Skeletal muscle tissue (tissue), 4 donors: ENCODE data around the gene PDE4B. TPM values are rescaled to one million over a fixed set of nuclear protein-coding genes. Genes with fewer than 3 reads are reported as not detected.

Source experiments
- H3K27ac ChIP-seq: one replicate; pipeline ENCODE4 v1.7.0; 2013; ENCODE audit warnings: mild to moderate bottlenecking, low read depth, low read length, inconsistent platforms
- H3K27me3 ChIP-seq, 3 donors: one replicate each; pipeline ENCODE4 v1.7.0; 2013; ENCODE audit warnings: low read length in 3 of 3; ENCODE audit not compliant: control insufficient read depth in 3 of 3, insufficient read depth in 3 of 3
- H3K36me3 ChIP-seq, 3 donors: one replicate each; pipeline ENCODE4 v1.7.0; 2013; ENCODE audit warnings: low read length in 3 of 3; ENCODE audit not compliant: control insufficient read depth in 3 of 3, insufficient read depth in 3 of 3
- H3K4me1 ChIP-seq, 3 donors: one replicate each; pipeline ENCODE4 v1.7.0; 2013; ENCODE audit warnings: low read length in 3 of 3, mild to moderate bottlenecking in 3 of 3; ENCODE audit not compliant: control insufficient read depth in 3 of 3, insufficient read depth in 3 of 3
- H3K4me3 ChIP-seq, 3 donors: one replicate each; pipeline ENCODE4 v1.7.0; 2013; ENCODE audit warnings: low read length in 3 of 3
- H3K9ac ChIP-seq, 3 donors: one replicate each; pipeline ENCODE4 v1.7.0; 2013; ENCODE audit warnings: low read length in 3 of 3, mild to moderate bottlenecking in 3 of 3, moderate library complexity in 2 of 3, low read depth in 1 of 3
- H3K9me3 ChIP-seq, 3 donors: one replicate each; pipeline ENCODE4 v1.7.0; 2013; ENCODE audit warnings: low read length in 3 of 3; ENCODE audit not compliant: control insufficient read depth in 3 of 3
- total RNA-seq: library from RNA; depleted of rRNA; stranded (reverse); fragments of >200 nt; gene quantifications from one replicate; pipeline ENCODE4 v1.2.3, GENCODE V29; 2014
- donor health status: Osteomylitis.

The PDE4B gene
- total RNA-seq, 1 donor from 2014 or later = 26.6 TPM

GRCh38 chr1:65769636-65770035 is 23.1 kb upstream of the PDE4B start:
- no peaks in the 10 kb centered on the region for H3K36me3 ChIP-seq
- H3K27me3 ChIP-seq = no peaks in the 10 kb centered on the region
- H3K4me3 ChIP-seq = no peak overlapping the region
- no peaks in the 10 kb centered on the region for H3K4me1 ChIP-seq
- H3K27ac ChIP-seq = no peak overlapping the region
- no peak overlapping the region for H3K9ac ChIP-seq
- peaks cover 0 to 2% (median 0%) of the 10 kb centered on the region in 3 donors for H3K9me3 ChIP-seq

DNA sequence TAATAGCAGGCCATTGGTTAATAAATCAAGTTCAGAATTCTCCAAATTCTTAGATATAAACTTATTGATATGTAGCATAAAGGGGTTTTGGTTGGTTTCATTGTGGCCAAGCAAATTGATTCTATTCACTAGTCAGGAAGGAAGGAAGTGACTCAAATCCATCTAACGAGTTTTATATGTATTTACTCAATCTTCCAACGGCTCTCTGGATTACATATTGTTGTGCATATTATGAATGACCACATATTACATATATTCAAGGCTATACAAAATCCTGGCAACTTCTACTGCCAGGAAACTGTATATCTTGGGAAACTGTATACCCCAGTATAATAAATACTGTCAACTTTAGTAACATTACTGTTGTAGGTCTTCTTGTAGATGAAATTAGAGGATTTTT is 20.1 kb upstream of the PDE4B start:
- H3K4me3 ChIP-seq = no peak overlapping the region
- H3K9ac ChIP-seq = no peak overlapping the region
- H3K4me1 ChIP-seq = no peaks in the 10 kb centered on the region
- no peaks in the 10 kb centered on the region for H3K36me3 ChIP-seq
- no peak overlapping the region for H3K27ac ChIP-seq
- no peaks in the 10 kb centered on the region for H3K27me3 ChIP-seq
- no peaks in the 10 kb centered on the region for H3K9me3 ChIP-seq

GRCh38 chr1:65773391-65774123 is 19.1 kb upstream of the PDE4B start:
- no peaks in the 10 kb centered on the region for H3K4me1 ChIP-seq
- H3K9ac ChIP-seq = no peak overlapping the region
- H3K36me3 ChIP-seq = no peaks in the 10 kb centered on the region
- H3K27me3 ChIP-seq = no peaks in the 10 kb centered on the region
- no peaks in the 10 kb centered on the region for H3K9me3 ChIP-seq
- no peak overlapping the region for H3K4me3 ChIP-seq
- no peak overlapping the region for H3K27ac ChIP-seq

DNA sequence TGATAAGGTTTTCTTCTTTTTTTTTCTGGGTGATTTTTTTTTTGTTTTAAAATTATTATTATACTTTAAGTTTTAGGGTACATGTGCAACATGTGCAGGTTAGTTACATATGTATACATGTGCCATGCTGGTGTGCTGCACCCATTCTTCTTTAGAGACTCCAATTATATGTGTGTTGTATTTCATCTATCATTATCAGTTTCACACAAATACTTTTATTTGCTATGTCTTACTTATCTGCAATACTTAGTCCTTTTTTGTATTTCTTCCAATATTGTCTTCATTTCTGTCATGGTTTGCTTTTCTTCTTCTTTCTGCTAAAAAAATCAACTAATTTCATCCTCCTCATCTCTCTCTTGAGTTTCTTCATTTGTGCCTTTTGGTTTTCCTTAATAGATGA is 3.9 kb upstream of the PDE4B start:
- Histone ChIP-seq H3K9ac (no peak overlapping the region), H3K27ac (no peak overlapping the region), H3K27me3 (peaks cover 6 to 16% (median 6%) of the 10 kb centered on the region in 3 donors), H3K4me3 (no peak overlapping the region), H3K9me3 (peaks cover 0 to 13% (median 2%) of the 10 kb centered on the region in 3 donors), H3K36me3 (no peaks in the 10 kb centered on the region), H3K4me1 (peaks cover 0 to 11% (median 3%) of the 10 kb centered on the region in 3 donors)

DNA sequence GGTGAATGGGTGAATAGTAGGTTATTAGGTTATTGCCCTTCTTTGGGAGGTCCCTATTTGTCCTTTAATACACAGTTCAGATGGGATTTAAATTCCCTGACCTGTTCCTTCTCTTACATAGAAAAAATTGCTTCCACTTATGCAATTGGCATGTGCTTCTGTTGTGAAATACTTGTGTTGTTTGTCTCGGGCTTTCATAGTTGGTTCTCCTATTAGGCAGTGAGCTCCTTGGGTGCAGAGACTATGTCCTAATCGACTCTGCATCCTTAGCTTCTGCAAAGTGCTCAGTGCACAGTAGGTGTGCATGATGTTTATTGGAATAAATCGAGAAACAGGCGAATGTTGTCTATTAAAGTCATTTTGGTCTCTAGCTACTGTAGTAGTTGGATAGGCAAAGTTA is 1.3 kb upstream of the PDE4B start:
- Histone ChIP-seq H3K27me3 (peaks cover 11 to 30% (median 14%) of the 10 kb centered on the region in 3 donors), H3K9me3 (peaks cover 0 to 13% (median 2%) of the 10 kb centered on the region in 3 donors), H3K4me3 (no peak overlapping the region), H3K36me3 (no peaks in the 10 kb centered on the region), H3K9ac (no peak overlapping the region), H3K27ac (no peak overlapping the region), H3K4me1 (peaks cover 0 to 11% (median 3%) of the 10 kb centered on the region in 3 donors)

DNA sequence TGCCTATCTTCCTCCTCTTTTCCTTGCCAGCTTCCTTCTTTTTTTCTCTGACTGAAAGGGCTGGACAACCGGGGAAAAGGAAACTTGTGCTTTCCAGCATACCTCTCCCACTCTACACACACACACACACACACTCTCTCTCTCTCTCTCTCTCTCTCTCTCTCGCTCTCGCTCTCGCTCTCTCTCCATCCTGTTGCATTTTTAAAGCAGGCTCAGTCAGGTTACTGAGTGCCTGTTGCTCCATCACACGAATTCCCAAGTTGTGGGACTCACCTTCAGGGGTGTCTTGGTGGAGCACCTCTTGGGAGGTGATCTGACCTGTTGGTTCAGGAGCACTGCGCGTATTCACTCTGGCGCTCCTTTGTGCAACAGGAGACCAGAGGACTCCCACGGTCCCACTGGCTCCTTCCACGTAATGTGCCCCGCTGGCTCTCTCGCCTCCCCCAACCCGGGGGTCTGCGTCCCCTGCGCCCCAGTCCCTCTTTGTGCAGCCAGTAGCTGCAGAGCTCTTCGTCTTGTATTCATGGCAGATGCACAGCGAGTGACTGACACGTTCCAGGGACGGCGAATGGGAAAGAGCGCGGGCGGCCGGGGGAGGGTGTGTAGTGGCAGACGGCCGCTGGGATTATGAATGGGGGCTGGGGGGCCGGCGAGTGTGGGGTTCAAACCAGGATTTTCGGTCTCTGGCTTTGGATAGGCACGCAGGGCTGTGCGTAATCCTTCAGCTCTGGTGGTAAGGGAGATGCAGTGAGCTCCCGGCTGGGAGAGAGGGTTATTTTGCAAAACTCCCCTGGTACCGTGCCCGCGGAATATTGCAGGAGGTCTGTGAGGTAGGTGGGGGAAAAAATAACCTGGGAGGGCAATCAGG is 660 bp upstream of the PDE4B start:
- Histone ChIP-seq H3K4me3 (peak overlapping the region; percentile 6 to 41 (median 10)), H3K27me3 (peaks cover 11 to 30% (median 14%) of the 10 kb centered on the region in 3 donors), H3K4me1 (peaks cover 0 to 11% (median 3%) of the 10 kb centered on the region in 3 donors)

DNA sequence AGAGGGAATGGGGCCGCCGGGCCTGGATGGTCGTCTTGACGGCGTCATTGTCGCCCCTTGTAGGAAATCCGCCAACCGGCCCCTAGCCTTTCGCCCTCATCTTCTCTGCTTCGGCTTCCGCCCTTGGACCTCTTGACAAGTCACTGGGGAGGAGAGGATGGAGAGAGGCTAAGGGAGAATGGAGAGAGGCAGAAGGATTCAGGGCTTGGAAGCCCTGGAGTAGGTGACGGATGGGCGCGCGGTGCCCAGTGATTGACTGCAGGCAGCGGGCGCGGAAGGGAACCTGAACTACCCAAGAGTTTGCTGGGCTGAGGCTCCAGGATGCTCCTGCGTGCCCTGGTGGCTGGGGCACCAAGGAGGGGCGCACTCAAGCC is 651 bp downstream of the PDE4B start:
- H3K9me3 ChIP-seq = peaks cover 0 to 13% (median 2%) of the 10 kb centered on the region in 3 donors
- no peak overlapping the region for H3K27ac ChIP-seq
- H3K36me3 ChIP-seq = no peaks in the 10 kb centered on the region
- H3K4me3 ChIP-seq = peak overlapping the region in 1 of 3 donors; percentile 27
- no peak overlapping the region for H3K9ac ChIP-seq
- peaks cover 11 to 30% (median 14%) of the 10 kb centered on the region in 3 donors for H3K27me3 ChIP-seq
- peaks cover 0 to 11% (median 3%) of the 10 kb centered on the region in 3 donors for H3K4me1 ChIP-seq

More for the DNA sequence above, 660 bp upstream of the PDE4B start:
- Histone ChIP-seq H3K36me3 (no peaks in the 10 kb centered on the region), H3K9me3 (peaks cover 0 to 13% (median 2%) of the 10 kb centered on the region in 3 donors), H3K9ac (no peak overlapping the region), H3K27ac (no peak overlapping the region)

DNA sequence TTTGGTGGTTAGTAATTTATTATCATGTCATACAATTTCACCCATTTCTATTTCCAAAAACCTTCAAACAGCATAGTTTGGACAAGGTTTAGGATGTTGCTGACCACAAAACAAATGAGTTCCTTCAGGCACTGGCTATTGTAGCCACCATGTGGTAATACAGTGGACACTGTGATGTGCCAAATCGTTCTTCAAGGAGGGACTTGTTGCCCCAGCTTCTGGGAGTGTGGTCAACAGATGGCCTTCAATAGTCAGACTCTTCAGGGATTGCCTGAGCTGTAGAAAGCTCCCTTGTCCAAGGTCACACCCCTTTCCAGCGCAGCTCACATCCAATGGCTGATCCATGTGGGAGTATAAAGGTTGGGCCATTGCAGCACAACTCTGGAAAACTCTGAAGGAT is 2.6 kb downstream of the PDE4B start:
- Histone ChIP-seq H3K27me3 (peaks cover 11 to 30% (median 14%) of the 10 kb centered on the region in 3 donors), H3K27ac (no peak overlapping the region)

GRCh38 chr1:65799601-65800000 is 6.9 kb downstream of the PDE4B start:
- no peak overlapping the region for H3K27ac ChIP-seq
- no peak overlapping the region for H3K9ac ChIP-seq
- H3K4me3 ChIP-seq = no peak overlapping the region
- H3K4me1 ChIP-seq = no peaks in the 10 kb centered on the region
- H3K36me3 ChIP-seq = no peaks in the 10 kb centered on the region
- H3K27me3 ChIP-seq = peaks cover 3 to 7% (median 6%) of the 10 kb centered on the region in 3 donors
- no peaks in the 10 kb centered on the region for H3K9me3 ChIP-seq

More for the DNA sequence above, 2.6 kb downstream of the PDE4B start:
- Histone ChIP-seq H3K4me3 (no peak overlapping the region), H3K36me3 (no peaks in the 10 kb centered on the region), H3K9me3 (peaks cover 0 to 5% (median 0%) of the 10 kb centered on the region in 3 donors), H3K4me1 (peaks cover 0 to 11% (median 3%) of the 10 kb centered on the region in 3 donors), H3K9ac (no peak overlapping the region)

DNA sequence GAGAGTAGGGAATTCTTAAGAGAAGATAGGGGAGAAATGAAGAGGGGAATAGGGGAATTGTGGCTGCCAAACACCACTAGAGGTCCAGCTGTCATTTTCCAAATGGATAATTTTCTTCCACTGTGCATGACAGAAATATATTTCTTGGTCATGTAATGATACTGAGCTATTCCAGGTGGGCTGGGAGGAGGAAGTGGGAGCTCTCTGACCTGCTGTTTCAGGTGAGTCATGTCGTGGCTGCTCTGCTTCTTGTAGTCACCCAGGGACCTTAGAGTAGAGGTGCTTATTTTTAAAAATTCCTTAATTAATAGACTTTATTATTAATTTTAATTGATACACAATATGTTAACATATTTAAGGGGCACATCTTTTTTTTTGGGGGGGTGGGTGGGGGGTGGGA is 11.9 kb downstream of the PDE4B start:
- Histone ChIP-seq H3K4me3 (no peak overlapping the region), H3K4me1 (no peaks in the 10 kb centered on the region), H3K36me3 (no peaks in the 10 kb centered on the region), H3K9ac (no peak overlapping the region), H3K27ac (no peak overlapping the region), H3K27me3 (no peaks in the 10 kb centered on the region), H3K9me3 (no peaks in the 10 kb centered on the region)
